T-helper 2 cell treated with Interferon-gamma antibody and Interleukin-4, amounts not matched to agents 100 ng/mL and 5 ng/mL, for 36 hours (primary cell): Measurements from ENCODE around the gene SURF1. TPM values are rescaled to one million over a fixed set of nuclear protein-coding genes. Genes with fewer than 3 reads are reported as not detected.

Experiments
- intact Hi-C: fragments of 100-400 bp; cut with micrococcal nuclease; formaldehyde crosslinking; loops from one replicate; pipeline ENCODE4 v1.15.1; 2023
- total RNA-seq: library from RNA; stranded (reverse); gene quantifications from 2 replicates; pipeline ENCODE4 v1.2.3, GENCODE V29; 2022

SURF1 gene
- total RNA-seq, 1 donor from 2014 or later, result 40.9 TPM

GRCh38 chr9:133384736-133385321, 28.5 kb upstream of the SURF1 start:
- intact Hi-C loops, result no loop called here

GRCh38 chr9:133383438-133383837, 27.2 kb upstream of the SURF1 start:
- intact Hi-C loops, result no loop called here

GRCh38 chr9:133382507-133383141, 26.3 kb upstream of the SURF1 start:
- intact Hi-C loops, result no loop called here

- intact Hi-C loops, result no loop called here
Observed at GRCh38 chr9:133380734-133381133, 24.4 kb upstream of the SURF1 start.

DNA sequence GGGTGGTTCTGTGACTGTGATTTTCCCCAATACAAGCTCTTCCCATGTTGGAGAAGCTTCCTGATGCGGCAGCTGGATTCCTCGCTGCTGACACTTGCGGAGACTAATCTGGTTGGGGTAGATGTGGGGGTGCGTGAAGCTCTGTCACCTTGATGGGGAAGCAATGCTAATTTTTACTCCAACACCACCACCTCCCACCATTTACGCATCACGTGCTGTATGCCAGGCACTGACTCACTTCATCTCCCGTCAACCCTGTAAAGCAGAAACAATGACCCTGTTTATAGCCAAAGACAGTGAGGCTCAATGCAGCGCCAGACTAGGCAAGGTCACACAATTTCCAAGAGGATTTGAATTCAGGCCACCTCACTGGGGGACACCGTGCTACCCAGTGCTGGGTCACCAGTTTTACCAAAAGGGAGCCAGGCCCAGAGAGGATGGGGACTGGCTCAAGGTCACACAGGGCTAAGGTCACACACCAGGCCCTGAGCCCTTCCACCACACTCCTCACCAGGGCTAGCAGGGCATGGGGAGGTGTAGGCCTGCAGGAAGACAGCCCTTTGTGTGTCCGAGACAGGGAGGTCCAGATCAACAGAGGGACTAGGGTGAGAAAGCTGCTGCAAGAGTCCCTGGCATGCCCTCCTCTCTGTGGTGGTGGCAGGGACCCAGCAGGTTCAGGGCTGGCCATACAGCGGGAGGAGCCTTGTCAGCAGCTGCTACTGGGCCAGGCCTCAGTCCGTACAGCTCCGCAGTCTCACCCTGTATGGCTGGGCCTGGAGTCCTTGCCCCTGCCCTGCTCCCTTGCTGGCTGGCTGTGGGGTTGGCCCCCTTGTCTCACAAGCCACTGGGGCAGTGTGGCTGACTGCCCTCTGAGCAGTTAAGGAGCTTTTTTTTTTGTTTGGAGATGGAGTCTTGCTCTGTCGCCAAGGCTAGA, 23.1 kb upstream of the SURF1 start:
- intact Hi-C loops, result loop anchor here (10.0 kb wide), 1 partner anchor 195 kb away; no protein-coding TSS in a partner anchor

DNA sequence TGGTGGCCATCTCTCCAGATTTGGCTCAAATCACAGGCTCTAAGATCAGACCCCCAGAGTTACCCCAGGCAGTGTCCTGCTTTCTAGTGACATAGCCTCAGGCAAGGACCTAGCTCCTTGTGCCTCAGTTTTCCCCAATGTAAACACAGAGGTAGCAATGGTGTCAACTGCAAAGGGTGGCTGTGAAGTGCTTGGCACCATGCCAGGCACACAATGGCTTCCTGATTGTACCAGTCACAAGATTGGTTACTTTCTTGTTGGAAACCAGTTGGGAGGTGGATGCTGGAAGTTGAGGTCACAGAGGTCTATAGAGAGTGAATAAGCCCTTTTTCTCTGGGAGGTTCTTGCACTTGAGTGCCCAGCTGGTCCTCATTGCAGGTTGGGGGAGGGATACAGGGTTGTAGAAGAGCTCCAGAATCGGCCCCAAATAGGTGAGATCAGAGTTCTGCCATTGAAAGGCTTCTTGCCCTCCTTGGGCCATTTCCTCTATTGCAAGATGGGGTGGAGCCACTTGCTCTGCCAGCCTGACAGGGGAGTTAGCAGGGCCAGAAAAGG, 22.2 kb upstream of the SURF1 start:
- intact Hi-C loops, result loop anchor here (10.0 kb wide), 1 partner anchor 194 kb away; no protein-coding TSS in a partner anchor

GRCh38 chr9:133377721-133378216, 21.5 kb upstream of the SURF1 start:
- intact Hi-C loops, result loop anchor here (10.0 kb wide), 1 partner anchor 193 kb away; no protein-coding TSS in a partner anchor

GRCh38 chr9:133377280-133377679, 21.0 kb upstream of the SURF1 start:
- intact Hi-C loops, result loop anchor here (10.0 kb wide), 1 partner anchor 192 kb away; no protein-coding TSS in a partner anchor

DNA sequence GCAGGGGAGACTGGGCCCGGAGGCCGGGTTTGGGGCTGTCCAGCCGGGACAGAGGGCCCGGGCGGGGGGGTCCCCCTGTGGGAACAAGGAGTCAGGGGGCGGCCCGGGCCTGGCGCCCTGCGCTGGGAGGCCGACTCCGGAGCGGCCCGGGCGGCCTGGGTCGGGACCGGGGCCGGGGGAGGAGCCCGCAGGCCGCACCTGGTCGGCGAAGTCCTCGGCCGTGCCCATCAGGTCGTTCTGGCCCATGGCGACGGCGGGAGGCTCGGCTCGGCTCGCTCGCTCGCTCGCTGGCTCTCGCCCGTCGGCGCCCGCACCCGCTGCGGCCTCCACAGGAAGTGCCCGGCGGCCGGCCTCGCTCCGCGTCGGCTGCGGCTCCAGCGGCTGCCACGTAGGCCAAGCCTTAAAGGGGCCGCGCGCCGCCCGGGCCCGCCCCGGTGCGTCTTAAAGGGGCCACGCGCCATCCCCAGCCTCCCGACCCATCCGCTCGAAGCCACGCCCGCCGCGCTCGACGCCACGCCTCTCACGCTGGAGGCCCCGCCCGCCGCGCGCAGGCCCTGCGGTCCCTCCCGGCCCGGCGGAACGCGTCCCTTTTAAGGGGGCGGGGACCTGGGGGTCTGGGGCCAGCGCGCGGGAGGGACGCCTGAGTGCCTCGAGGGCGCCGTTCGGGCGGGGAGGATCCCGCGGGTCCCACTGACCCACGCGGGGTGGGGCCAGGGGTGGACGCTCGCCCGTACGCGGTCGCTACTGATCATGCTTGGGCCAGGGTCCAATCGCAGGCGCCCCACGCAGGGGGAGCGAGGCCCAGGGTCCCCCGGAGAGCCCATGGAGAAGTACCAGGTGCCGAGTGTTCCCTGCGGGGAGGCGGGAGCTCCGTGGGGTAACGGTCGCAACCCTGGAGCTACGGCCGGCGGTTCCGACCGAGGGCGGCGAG, 19.7 kb upstream of the SURF1 start, which contains the start of the genes STKLD1 and SURF4:
Gene STKLD1, plus strand, starts transcription at position 643 of the 931 bp plus-strand sequence. Its CDS starts 108 bp downstream, at position 751.
Gene SURF4, minus strand, starts transcription at position 337 of the 931 bp plus-strand sequence. Its CDS starts 91 bp downstream, at position 246.
- intact Hi-C loops, result loop anchor here (1.0 to 10.0 kb wide), 6 partner anchors 28 to 346 kb away; partner anchors contain the start of genes CACFD1, GTF3C5, MED22 and REXO4

GRCh38 chr9:133375116-133375723, 18.9 kb upstream of the SURF1 start:
- intact Hi-C loops, result loop anchor here (10.0 kb wide), 1 partner anchor 190 kb away; no protein-coding TSS in a partner anchor

DNA sequence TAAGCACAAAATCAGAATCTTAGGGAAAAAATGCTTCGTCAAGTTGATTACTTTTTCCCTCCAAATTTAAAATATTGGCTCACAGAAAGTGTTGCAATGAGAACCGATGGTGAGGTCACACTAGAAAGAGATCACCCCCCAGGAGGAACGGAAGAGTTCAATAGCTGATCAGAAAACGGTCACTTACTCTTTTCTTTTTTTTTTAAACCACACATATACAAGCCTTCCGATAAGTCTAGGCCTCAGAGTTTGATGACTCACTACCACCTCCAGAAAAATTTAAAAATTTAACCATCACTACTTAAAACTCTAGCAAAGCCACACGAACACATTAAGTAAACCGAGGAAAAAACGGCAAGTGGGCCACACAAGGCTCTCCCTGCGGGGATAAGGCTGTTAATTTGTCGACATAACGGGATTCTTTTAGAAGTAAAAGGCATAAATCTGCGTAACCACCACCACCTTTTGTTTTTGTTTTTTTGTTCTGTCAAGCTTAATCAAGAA, 18.4 kb upstream of the SURF1 start:
- intact Hi-C loops, result loop anchor here (10.0 kb wide), 1 partner anchor 190 kb away; no protein-coding TSS in a partner anchor

GRCh38 chr9:133372144-133372543, 15.9 kb upstream of the SURF1 start:
- intact Hi-C loops, result loop anchor here (10.0 kb wide), 1 partner anchor 187 kb away; no protein-coding TSS in a partner anchor

GRCh38 chr9:133371261-133371711, 15.0 kb upstream of the SURF1 start:
- intact Hi-C loops, result loop anchor here (1.0 to 10.0 kb wide), 4 partner anchors 14 to 186 kb away; partner anchors contain the start of genes MED22, RPL7A, SURF1 and SURF2

DNA sequence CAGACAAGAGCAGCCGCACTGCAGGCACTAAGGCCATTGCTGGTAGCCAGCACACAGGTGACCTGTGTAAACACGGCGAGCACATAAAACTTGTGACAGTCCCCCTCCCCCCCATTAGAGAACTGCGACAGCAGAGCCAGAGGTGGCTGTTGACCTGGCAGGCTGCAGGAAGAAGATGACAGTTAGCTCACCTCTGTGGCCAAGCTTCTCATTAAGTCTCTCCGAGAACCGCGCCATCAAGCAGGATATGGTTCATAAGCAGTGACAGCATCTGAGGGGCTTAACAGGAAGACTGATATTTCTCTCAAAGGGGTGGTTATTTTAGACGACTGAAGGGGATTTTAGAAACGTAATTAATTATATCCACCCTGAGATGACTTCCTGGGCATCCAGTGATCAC, 14.4 kb upstream of the SURF1 start:
- intact Hi-C loops, result loop anchor here (1.0 to 10.0 kb wide), 4 partner anchors 14 to 186 kb away; partner anchors contain the start of genes MED22, RPL7A, SURF1 and SURF2

- intact Hi-C loops, result loop anchor here (2.0 to 10.0 kb wide), 2 partner anchors 13 to 185 kb away; partner anchors contain the start of genes SURF1 and SURF2
Observed at GRCh38 chr9:133369933-133370332, 13.6 kb upstream of the SURF1 start.

DNA sequence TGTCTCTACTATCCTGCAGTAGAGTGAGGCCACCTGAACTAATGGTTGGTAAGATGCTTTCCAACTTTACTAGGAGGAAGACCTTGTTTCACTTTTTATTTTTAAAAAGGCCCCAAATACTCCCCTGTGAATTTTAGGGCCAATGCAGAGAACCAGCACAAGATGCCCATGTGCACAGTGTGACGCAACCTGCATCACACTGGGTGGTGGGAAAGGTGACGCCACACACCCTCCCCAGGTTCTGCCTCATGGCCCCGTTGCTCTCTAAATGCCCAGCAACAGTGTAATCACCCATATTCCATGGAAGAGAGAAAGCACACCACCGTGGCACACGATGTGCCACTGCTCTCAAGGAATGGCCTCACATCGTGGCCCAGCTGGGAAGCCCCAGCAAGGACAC, 13.1 kb upstream of the SURF1 start:
- intact Hi-C loops, result no loop called here

GRCh38 chr9:133368249-133368881, 12.1 kb upstream of the SURF1 start:
- intact Hi-C loops, result no loop called here

GRCh38 chr9:133367778-133368177, 11.5 kb upstream of the SURF1 start:
- intact Hi-C loops, result no loop called here
